ENCODE data around the gene SMAD4.
A peak's percentile ranks its signal among the peaks of the same experiment; 100 is the strongest.

DNA sequence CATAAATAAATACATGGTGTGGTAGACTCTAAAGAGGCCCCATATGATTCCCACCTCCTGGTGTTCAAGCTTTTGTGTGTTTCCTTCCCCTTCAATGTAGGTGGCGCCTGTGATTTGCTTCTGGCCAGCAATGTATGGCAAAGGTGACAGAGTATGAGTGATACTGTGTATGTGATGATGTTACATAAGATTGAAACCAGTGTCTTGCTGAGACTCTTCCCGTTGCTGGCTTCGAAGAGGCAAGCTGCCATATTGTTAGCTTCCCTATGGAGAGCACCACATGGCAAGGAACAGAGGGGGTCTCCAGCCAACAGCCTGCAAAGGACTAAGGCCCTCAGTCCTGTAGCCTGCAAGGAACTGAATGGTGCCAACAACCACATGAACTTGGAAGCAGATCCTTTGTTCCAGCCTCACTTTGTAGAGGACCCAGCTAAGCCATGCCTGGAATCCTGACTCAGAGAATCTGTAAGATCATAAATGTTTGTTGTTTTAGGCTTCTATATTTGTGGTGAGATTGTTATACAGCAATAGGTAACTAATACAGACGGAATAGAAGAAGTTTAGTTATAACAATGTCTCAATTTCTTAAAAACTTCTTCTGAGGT, 1.7 kb upstream of the SMAD4 start:
- no peak for TF ChIP-seq REST (IDR thresholded peaks at IDR 0.05; ENCODE audit: low read depth)
- TF ChIP-seq, protein P1, sequence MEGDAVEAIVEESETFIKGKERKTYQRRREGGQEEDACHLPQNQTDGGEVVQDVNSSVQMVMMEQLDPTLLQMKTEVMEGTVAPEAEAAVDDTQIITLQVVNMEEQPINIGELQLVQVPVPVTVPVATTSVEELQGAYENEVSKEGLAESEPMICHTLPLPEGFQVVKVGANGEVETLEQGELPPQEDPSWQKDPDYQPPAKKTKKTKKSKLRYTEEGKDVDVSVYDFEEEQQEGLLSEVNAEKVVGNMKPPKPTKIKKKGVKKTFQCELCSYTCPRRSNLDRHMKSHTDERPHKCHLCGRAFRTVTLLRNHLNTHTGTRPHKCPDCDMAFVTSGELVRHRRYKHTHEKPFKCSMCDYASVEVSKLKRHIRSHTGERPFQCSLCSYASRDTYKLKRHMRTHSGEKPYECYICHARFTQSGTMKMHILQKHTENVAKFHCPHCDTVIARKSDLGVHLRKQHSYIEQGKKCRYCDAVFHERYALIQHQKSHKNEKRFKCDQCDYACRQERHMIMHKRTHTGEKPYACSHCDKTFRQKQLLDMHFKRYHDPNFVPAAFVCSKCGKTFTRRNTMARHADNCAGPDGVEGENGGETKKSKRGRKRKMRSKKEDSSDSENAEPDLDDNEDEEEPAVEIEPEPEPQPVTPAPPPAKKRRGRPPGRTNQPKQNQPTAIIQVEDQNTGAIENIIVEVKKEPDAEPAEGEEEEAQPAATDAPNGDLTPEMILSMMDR (IDR thresholded peaks at IDR 0.05 in 2 of 3, conservative IDR thresholded peaks at IDR 0.05 in 1 of 3; ENCODE audit: borderline replicate concordance in 1 of 3, insufficient read depth in 1 of 3, low read depth in 2 of 3, low read length in 2 of 3) = no peak; a peak in 1 of 6 replicates
- no peak for TF ChIP-seq SIN3A (IDR thresholded peaks at IDR 0.05; ENCODE audit: low read depth)
- TF ChIP-seq YY1 (IDR thresholded peaks at IDR 0.05; ENCODE audit: extremely low read depth, insufficient replicate concordance, low read depth, low read length) = no peak
- TF ChIP-seq ATF3 (IDR thresholded peaks at IDR 0.05) = no peak
- no peak for TF ChIP-seq JUND (IDR thresholded peaks at IDR 0.05)
- no peak for TF ChIP-seq POLR2AphosphoS5 (IDR thresholded peaks at IDR 0.05; ENCODE audit: low read depth, low read length)
- no peak for TF ChIP-seq POLR2A (IDR thresholded peaks at IDR 0.05; ENCODE audit: borderline replicate concordance, extremely low read depth, insufficient read depth, insufficient read length)
- TF ChIP-seq, protein P2, sequence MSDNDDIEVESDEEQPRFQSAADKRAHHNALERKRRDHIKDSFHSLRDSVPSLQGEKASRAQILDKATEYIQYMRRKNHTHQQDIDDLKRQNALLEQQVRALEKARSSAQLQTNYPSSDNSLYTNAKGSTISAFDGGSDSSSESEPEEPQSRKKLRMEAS (IDR thresholded peaks at IDR 0.05) = no peak
- TF ChIP-seq EZH2phosphoT487 (IDR thresholded peaks at IDR 0.05; ENCODE audit: borderline replicate concordance) = no peak
- no peak for TF ChIP-seq ZBTB33 (IDR thresholded peaks at IDR 0.05; ENCODE audit: extremely low read depth, insufficient replicate concordance, low read length)
- TF ChIP-seq SP1 (IDR thresholded peaks at IDR 0.05; ENCODE audit: low read depth) = 0 out of 2 replicates have a peak, but pooled peaks have one; percentile 20
- TF ChIP-seq EZH2 (IDR thresholded peaks at IDR 0.05) = no peak
- TF ChIP-seq CEBPB (IDR thresholded peaks at IDR 0.05; ENCODE audit: low read depth) = no peak

Data from HCT116 (cell line).